IMR-90 (cell line): Measurements from ENCODE around the gene CNGB1. TPM values are rescaled to one million over a fixed set of nuclear protein-coding genes. Genes with fewer than 3 reads are reported as not detected.

Experiments used
- ATAC-seq: fragments of 200-7000 bp; cut with Tn5 transposase; 2 replicates; pipeline ENCODE4 v1.9.1; 2020; ENCODE audit warnings: low read depth, mild to moderate bottlenecking, moderate library complexity
- BruUV-seq: library from RNA; stranded (reverse); fragments of 400-500 nt; replicated peaks from 2 replicates; lab custom pipeline; 2021; lab: Mats Ljungman, UMichigan
- CTCF ChIA-PET: fragments of 300-600 bp; formaldehyde crosslinking; extraction: SDS; loops from one replicate; lab custom pipeline; 2021; ENCODE audit warnings: antibody characterized with exemption; lab: Yijun Ruan, JAX
- POLR2A ChIA-PET: fragments of 300-600 bp; sonication (Branson Sonifier 250); formaldehyde crosslinking; loops from one replicate; lab custom pipeline; 2022; ENCODE audit warnings: antibody characterized with exemption; ENCODE audit not compliant: unreplicated experiment; lab: Charles Lee
- DNase-seq: peaks from one replicate; pipeline ENCODE4 v3.0.0; 2013
- H2AFZ ChIP-seq: replicated peaks from 2 replicates; pipeline ENCODE3; 2013; ENCODE audit warnings: low read length, mild to moderate bottlenecking; ENCODE audit not compliant: poor library complexity
- H2AK5ac ChIP-seq: 2 replicates; pipeline ENCODE4 v1.6.1; 2013; ENCODE audit warnings: low read depth, low read length, inconsistent platforms
- H2AK9ac ChIP-seq: replicated peaks from 2 replicates; pipeline ENCODE3; 2013; ENCODE audit warnings: mild to moderate bottlenecking, low read depth, low read length, moderate library complexity; ENCODE audit not compliant: poor library complexity
- H2BK120ac ChIP-seq: 2 replicates; pipeline ENCODE4 v1.6.1; 2013; ENCODE audit warnings: low read depth, low read length, inconsistent platforms
- H2BK15ac ChIP-seq: 3 replicates; pipeline ENCODE4 v1.6.1; 2013; ENCODE audit warnings: low read depth, low read length, inconsistent platforms
- H2BK20ac ChIP-seq: 2 replicates; pipeline ENCODE4 v1.6.1; 2013; ENCODE audit warnings: low read depth, mild to moderate bottlenecking, inconsistent platforms, low read length, moderate library complexity
- H2BK5ac ChIP-seq: 2 replicates; pipeline ENCODE4 v1.6.1; 2013; ENCODE audit warnings: mild to moderate bottlenecking, low read depth, low read length, inconsistent platforms; ENCODE audit not compliant: poor library complexity, severe bottlenecking
- H3K14ac ChIP-seq: replicated peaks from 2 replicates; pipeline ENCODE4 v1.6.1; 2013; ENCODE audit warnings: low read depth, low read length, inconsistent platforms
- H3K18ac ChIP-seq: 2 replicates; pipeline ENCODE4 v1.6.1; 2013; ENCODE audit warnings: low read depth, low read length, control low read depth
- H3K23ac ChIP-seq: 2 replicates; pipeline ENCODE4 v1.6.1; 2013; ENCODE audit warnings: low read depth, low read length, inconsistent platforms
- H3K27ac ChIP-seq: 2 replicates; pipeline ENCODE4 v1.5.1; 2013; ENCODE audit warnings: mild to moderate bottlenecking, control low read depth, low read length; ENCODE audit not compliant: insufficient read depth
- H3K27me3 ChIP-seq: 2 replicates; pipeline ENCODE4 v1.6.1; 2013; ENCODE audit warnings: low read length; ENCODE audit not compliant: control insufficient read depth, insufficient read depth
- H3K36me3 ChIP-seq: 2 replicates; pipeline ENCODE4 v1.6.1; 2013; ENCODE audit warnings: low read length, mixed read lengths; ENCODE audit not compliant: control insufficient read depth, insufficient read depth
- H3K4ac ChIP-seq: 2 replicates; pipeline ENCODE4 v1.6.1; 2013; ENCODE audit warnings: low read depth, low read length, inconsistent platforms
- H3K4me1 ChIP-seq: 2 replicates; pipeline ENCODE4 v1.6.1; 2013; ENCODE audit warnings: low read length, mixed read lengths; ENCODE audit not compliant: control insufficient read depth, insufficient read depth
- H3K4me2 ChIP-seq: 2 replicates; pipeline ENCODE4 v1.6.1; 2013; ENCODE audit warnings: low read depth, mild to moderate bottlenecking, control low read depth, low read length, moderate library complexity
- H3K4me3 ChIP-seq: 2 replicates; pipeline ENCODE4 v1.5.1; 2013; ENCODE audit warnings: low read depth, mild to moderate bottlenecking, control low read depth, low read length, moderate library complexity; ENCODE audit not compliant: insufficient read depth
- H3K56ac ChIP-seq: 2 replicates; pipeline ENCODE4 v1.6.1; 2013; ENCODE audit warnings: low read length, inconsistent platforms; ENCODE audit not compliant: insufficient read depth; ENCODE audit errors: extremely low read depth
- H3K79me1 ChIP-seq, 2 experiments: 2 replicates each; pipeline ENCODE4 v1.6.1; 2013; ENCODE audit warnings: low read length in 2 of 2, inconsistent platforms in 1 of 2, low read depth in 1 of 2
- H3K9ac ChIP-seq: 2 replicates; pipeline ENCODE4 v1.6.1; 2013; ENCODE audit warnings: low read depth, low read length, control low read depth
- H3K9me1 ChIP-seq: 2 replicates; pipeline ENCODE4 v1.6.1; 2013; ENCODE audit warnings: low read length, inconsistent platforms; ENCODE audit not compliant: insufficient read depth
- H3K9me3 ChIP-seq: 2 replicates; pipeline ENCODE4 v1.6.1; 2013; ENCODE audit warnings: low read length; ENCODE audit not compliant: control insufficient read depth, insufficient read depth
- H4K20me1 ChIP-seq: 2 replicates; pipeline ENCODE4 v1.6.1; 2013; ENCODE audit warnings: low read length, inconsistent platforms; ENCODE audit not compliant: insufficient read depth
- H4K5ac ChIP-seq: 2 replicates; pipeline ENCODE4 v1.6.1; 2013; ENCODE audit warnings: mild to moderate bottlenecking, low read depth, low read length, control low read depth
- H4K8ac ChIP-seq, 2 experiments: 2 replicates each; pipeline ENCODE4 v1.6.1; 2013; ENCODE audit warnings: low read depth in 2 of 2, low read length in 2 of 2, control low read depth in 1 of 2, inconsistent platforms in 1 of 2
- H4K91ac ChIP-seq: 2 replicates; pipeline ENCODE4 v1.6.1; 2013; ENCODE audit warnings: low read depth, low read length, inconsistent platforms; ENCODE audit not compliant: insufficient read depth
- BHLHE40 ChIP-seq: fragments of 150-350 bp; IDR thresholded peaks from 2 replicates; pipeline ENCODE4 v1.6.1; 2016; ENCODE audit warnings: mild to moderate bottlenecking, low read depth, low read length
- CHD1 ChIP-seq: IDR thresholded peaks from 2 replicates; pipeline ENCODE4 v1.6.1; 2012; ENCODE audit warnings: low read depth, low read length, improper control_type of control experiment
- CTCF ChIP-seq: conservative IDR thresholded peaks from 2 replicates; pipeline ENCODE4 v1.5.1; 2012; ENCODE audit warnings: mild to moderate bottlenecking, low read depth, low read length, improper control_type of control experiment
- ELK1 ChIP-seq: fragments of 150-350 bp; IDR thresholded peaks from 2 replicates; pipeline ENCODE4 v1.6.1; 2016; ENCODE audit warnings: low read depth, mild to moderate bottlenecking, low read length, moderate library complexity, borderline replicate concordance
- FOS ChIP-seq: fragments of 150-350 bp; IDR thresholded peaks from 2 replicates; pipeline ENCODE4 v1.6.1; 2016; ENCODE audit warnings: low read depth, low read length
- MAFK ChIP-seq: IDR thresholded peaks from 2 replicates; pipeline ENCODE4 v1.6.1; 2012; ENCODE audit warnings: low read depth, low read length, improper control_type of control experiment
- MAZ ChIP-seq: IDR thresholded peaks from 2 replicates; pipeline ENCODE4 v1.6.1; 2012; ENCODE audit warnings: low read depth, mild to moderate bottlenecking, low read length, improper control_type of control experiment, moderate library complexity, borderline replicate concordance
- MXI1 ChIP-seq: IDR thresholded peaks from 2 replicates; pipeline ENCODE4 v1.6.1; 2012; ENCODE audit warnings: low read depth, mild to moderate bottlenecking, low read length, moderate library complexity, borderline replicate concordance
- NFE2L2 ChIP-seq: fragments of 150-350 bp; IDR thresholded peaks from 2 replicates; pipeline ENCODE4 v1.6.1; 2016; ENCODE audit warnings: low read depth, mild to moderate bottlenecking, low read length
- POLR2A ChIP-seq: IDR thresholded peaks from 2 replicates; pipeline ENCODE4 v1.6.1; 2012; ENCODE audit warnings: mild to moderate bottlenecking, low read depth, low read length
- RCOR1 ChIP-seq: IDR thresholded peaks from 2 replicates; pipeline ENCODE4 v1.6.1; 2012; ENCODE audit warnings: mild to moderate bottlenecking, low read length, improper control_type of control experiment; ENCODE audit not compliant: insufficient replicate concordance
- RFX5 ChIP-seq: IDR thresholded peaks from 2 replicates; pipeline ENCODE4 v1.8.0; 2012; ENCODE audit warnings: low read depth, mild to moderate bottlenecking, low read length, moderate library complexity
- SMC3 ChIP-seq: fragments of 150-350 bp; IDR thresholded peaks from 2 replicates; pipeline ENCODE4 v1.6.1; 2016; ENCODE audit warnings: low read depth, mild to moderate bottlenecking, antibody characterized with exemption, low read length, moderate library complexity
- USF2 ChIP-seq: fragments of 150-350 bp; IDR thresholded peaks from 2 replicates; pipeline ENCODE4 v1.6.1; 2017; ENCODE audit warnings: mild to moderate bottlenecking, antibody characterized with exemption, low read length, low read depth
- WGBS, 2 experiments: methylation state at CpG; one replicate each; pipeline versions ENCODE4 v1.1.5 to v1.1.7; 2013; ENCODE audit warnings: missing lambda C conversion rate in 2 of 2; ENCODE audit not compliant: insufficient read length in 1 of 2; ENCODE audit errors: extremely low coverage in 2 of 2; 5-methylcytosine and 5-hydroxymethylcytosine counted together
- dilution Hi-C: fragments of 300-500 bp; cut with HindIII; formaldehyde crosslinking; loops from one replicate; pipeline ENCODE4 v1.14.3; 2018; ENCODE audit warnings: low sequenced_read_pairs; ENCODE audit not compliant: unreplicated experiment
- in situ Hi-C: fragments of 300-500 bp; cut with MboI; formaldehyde crosslinking; loops from 3 replicates; pipeline ENCODE4 v1.14.3; 2019; ENCODE audit warnings: low sequenced_read_pairs, inconsistent platforms, mixed read lengths
- intact Hi-C: fragments of 100-400 bp; cut with micrococcal nuclease; formaldehyde crosslinking; loops from 2 replicates; pipeline ENCODE4 v1.10.0; 2022
- polyA plus RNA-seq, 3 experiments: library from polyadenylated mRNA; depleted of rRNA; stranded (reverse); fragments of >200 nt; gene quantifications; 2 replicates each; pipeline ENCODE4 v1.2.3, GENCODE V29; 2012; ENCODE audit warnings: low replicate concordance in 1 of 3
- total RNA-seq: library from RNA; depleted of rRNA; stranded (reverse); fragments of >200 nt; gene quantifications from 2 replicates; pipeline ENCODE4 v1.2.3, GENCODE V29; 2012

The CNGB1 gene
- total and polyA plus RNA-seq, 2 of the 4 experiments (the other 2 are of a cell fraction), result not detected

- TF ChIP-seq MXI1, result no peak
Observed at GRCh38 chr16:57984443-57985203, 13.7 kb upstream of the CNGB1 start (continued).

GRCh38 chr16:57982385-57982784 is 11.5 kb upstream of the CNGB1 start:
- Histone ChIP-seq H2AFZ (no peak overlapping the region), H4K5ac (no peak overlapping the region), H3K9me3 (no peaks in the 10 kb centered on the region), H2AK5ac (no peak overlapping the region), H3K9me1 (no peaks in the 10 kb centered on the region), H3K23ac (no peak overlapping the region), H2AK9ac (no peak overlapping the region), H3K14ac (no peak overlapping the region), H4K91ac (no peak overlapping the region), H3K4me1 (peaks cover 2% of the 10 kb centered on the region; the same call in 1 of the 2 replicates), H3K4me2 (no peak overlapping the region), H3K9ac (no peak overlapping the region), H2BK120ac (no peak overlapping the region), H3K56ac (no peak overlapping the region), H4K8ac (no peak overlapping the region), H3K36me3 (no peaks in the 10 kb centered on the region), H3K27me3 (peaks cover 48% of the 10 kb centered on the region), H2BK20ac (no peak overlapping the region), H3K4ac (no peak overlapping the region), H4K20me1 (no peaks in the 10 kb centered on the region; the same call in 1 of the 2 replicates), H2BK5ac (no peak overlapping the region), H3K27ac (no peak overlapping the region), H3K79me1 (no peaks in the 10 kb centered on the region), H3K4me3 (no peak overlapping the region), H2BK15ac (no peak overlapping the region), H3K18ac (no peak overlapping the region)
- in situ Hi-C loops, result no loop called here
- dilution Hi-C loops, result no loop called here
- BruUV-seq, result no TSS peak
- POLR2A ChIA-PET, result no interaction called here
- no CpG with 5 or more reads among the region's 5 CpGs for WGBS, 2 experiments
- intact Hi-C loops, result no loop called here
- CTCF ChIA-PET, result no interaction called here
- ATAC-seq (no peak), DNase-seq (no peak)
- TF ChIP-seq ELK1 (no peak), MAFK (no peak), USF2 (no peak), CTCF (no peak), MAZ (no peak), BHLHE40 (no peak), FOS (no peak), RCOR1 (no peak), RFX5 (no peak), POLR2A (no peak), NFE2L2 (no peak), CHD1 (no peak), SMC3 (no peak)
